ENCODE results near the gene CAMTA1.

GRCh38 chr1:7477593-7477992, 692.3 kb downstream of the CAMTA1 start:
- TF ChIP-seq CTCF (IDR thresholded peaks at IDR 0.05; ENCODE audit: low read depth, low read length, missing input control) (no peak), RAD21 (IDR thresholded peaks at IDR 0.05) (no peak), HNF4G (IDR thresholded peaks at IDR 0.05) (no peak), YY1 (IDR thresholded peaks at IDR 0.05) (no peak), NR2F2 (IDR thresholded peaks at IDR 0.05) (no peak), FOXA2 (IDR thresholded peaks at IDR 0.05) (no peak)
- TF ChIP-seq, protein P1, sequence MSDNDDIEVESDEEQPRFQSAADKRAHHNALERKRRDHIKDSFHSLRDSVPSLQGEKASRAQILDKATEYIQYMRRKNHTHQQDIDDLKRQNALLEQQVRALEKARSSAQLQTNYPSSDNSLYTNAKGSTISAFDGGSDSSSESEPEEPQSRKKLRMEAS (IDR thresholded peaks at IDR 0.05) = no peak
- TF ChIP-seq, protein P2, sequence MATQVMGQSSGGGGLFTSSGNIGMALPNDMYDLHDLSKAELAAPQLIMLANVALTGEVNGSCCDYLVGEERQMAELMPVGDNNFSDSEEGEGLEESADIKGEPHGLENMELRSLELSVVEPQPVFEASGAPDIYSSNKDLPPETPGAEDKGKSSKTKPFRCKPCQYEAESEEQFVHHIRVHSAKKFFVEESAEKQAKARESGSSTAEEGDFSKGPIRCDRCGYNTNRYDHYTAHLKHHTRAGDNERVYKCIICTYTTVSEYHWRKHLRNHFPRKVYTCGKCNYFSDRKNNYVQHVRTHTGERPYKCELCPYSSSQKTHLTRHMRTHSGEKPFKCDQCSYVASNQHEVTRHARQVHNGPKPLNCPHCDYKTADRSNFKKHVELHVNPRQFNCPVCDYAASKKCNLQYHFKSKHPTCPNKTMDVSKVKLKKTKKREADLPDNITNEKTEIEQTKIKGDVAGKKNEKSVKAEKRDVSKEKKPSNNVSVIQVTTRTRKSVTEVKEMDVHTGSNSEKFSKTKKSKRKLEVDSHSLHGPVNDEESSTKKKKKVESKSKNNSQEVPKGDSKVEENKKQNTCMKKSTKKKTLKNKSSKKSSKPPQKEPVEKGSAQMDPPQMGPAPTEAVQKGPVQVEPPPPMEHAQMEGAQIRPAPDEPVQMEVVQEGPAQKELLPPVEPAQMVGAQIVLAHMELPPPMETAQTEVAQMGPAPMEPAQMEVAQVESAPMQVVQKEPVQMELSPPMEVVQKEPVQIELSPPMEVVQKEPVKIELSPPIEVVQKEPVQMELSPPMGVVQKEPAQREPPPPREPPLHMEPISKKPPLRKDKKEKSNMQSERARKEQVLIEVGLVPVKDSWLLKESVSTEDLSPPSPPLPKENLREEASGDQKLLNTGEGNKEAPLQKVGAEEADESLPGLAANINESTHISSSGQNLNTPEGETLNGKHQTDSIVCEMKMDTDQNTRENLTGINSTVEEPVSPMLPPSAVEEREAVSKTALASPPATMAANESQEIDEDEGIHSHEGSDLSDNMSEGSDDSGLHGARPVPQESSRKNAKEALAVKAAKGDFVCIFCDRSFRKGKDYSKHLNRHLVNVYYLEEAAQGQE (IDR thresholded peaks at IDR 0.05) = no peak

Measured in liver (tissue), 3 donors.